Spleen (tissue), 11 donors: ENCODE measurements around the gene CALN1. TPM values are rescaled to one million over a fixed set of nuclear protein-coding genes. Genes with fewer than 3 reads are reported as not detected.

Experiments
- DNase-seq: peaks from one replicate; pipeline ENCODE4 v3.0.0-alpha.2; 2020
- H3K27ac ChIP-seq, 8 donors: fragments of 200-600 bp; sonication (generic) in 7 of 8; 1 replicate in 4 of 8; 2 replicates in 4 of 8; pipeline versions ENCODE4 v1.5.0 to v1.8.0; 2016 to 2021; ENCODE audit warnings: inconsistent platforms in 4 of 8, mild to moderate bottlenecking in 4 of 8, moderate library complexity in 1 of 8
- H3K27me3 ChIP-seq, 7 donors: fragments of 200-600 bp; sonication (generic) in 6 of 7; replicated peaks in 1 of 7; 1 replicate in 4 of 7; 2 replicates in 3 of 7; pipeline versions ENCODE4 v1.5.0 to v1.8.0; 2016 to 2021; ENCODE audit warnings: inconsistent platforms in 3 of 7, mild to moderate bottlenecking in 1 of 7
- H3K36me3 ChIP-seq, 6 donors: fragments of 200-600 bp; sonication (generic) in 5 of 6; 1 replicate in 4 of 6; 2 replicates in 2 of 6; pipeline versions ENCODE4 v1.5.0 to v1.8.0; 2016 to 2021; ENCODE audit warnings: inconsistent platforms in 2 of 6
- H3K4me1 ChIP-seq, 6 donors: fragments of 200-600 bp; sonication (generic) in 5 of 6; 1 replicate in 3 of 6; 2 replicates in 3 of 6; pipeline versions ENCODE4 v1.5.0 to v1.8.0; 2016 to 2021; ENCODE audit warnings: inconsistent platforms in 3 of 6
- H3K4me3 ChIP-seq, 8 donors: fragments of 200-600 bp; sonication (generic) in 7 of 8; 1 replicate in 4 of 8; 2 replicates in 4 of 8; pipeline versions ENCODE4 v1.5.0 to v1.8.0; 2016 to 2021; ENCODE audit warnings: inconsistent platforms in 4 of 8, mild to moderate bottlenecking in 4 of 8, moderate library complexity in 2 of 8
- H3K9me3 ChIP-seq, 8 donors: fragments of 200-600 bp; sonication (generic) in 7 of 8; 1 replicate in 4 of 8; 2 replicates in 4 of 8; pipeline versions ENCODE4 v1.5.0 to v1.8.0; 2016 to 2021; ENCODE audit warnings: inconsistent platforms in 4 of 8
- CTCF ChIP-seq, 11 experiments: fragments of 200-600 bp in 7 of 11; fragments of 450-650 bp in 4 of 11; sonication (generic) in 4 of 11; IDR thresholded peaks in 8 of 11; conservative IDR thresholded peaks in 3 of 11; 1 replicate in 7 of 11; 2 replicates in 4 of 11; pipeline versions ENCODE4 v1.4.0 to v1.8.0; 2016 to 2021; ENCODE audit warnings: antibody characterized with exemption in 11 of 11, inconsistent platforms in 4 of 11, mild to moderate bottlenecking in 1 of 11
- POLR2A ChIP-seq, 3 donors: fragments of 450-650 bp; IDR thresholded peaks; one replicate each; pipeline ENCODE4 v1.5.1; 2017; ENCODE audit warnings: antibody characterized with exemption in 3 of 3, mild to moderate bottlenecking in 1 of 3
- POLR2AphosphoS5 ChIP-seq, 3 donors: sonication (generic); formaldehyde crosslinking; IDR thresholded peaks; one replicate each; pipeline ENCODE4 v1.5.1; 2017; ENCODE audit warnings: antibody characterized with exemption in 3 of 3
- WGBS, 5 donors: extraction: QIAGEN DNeasy Blood & Tissue Kit in 3 of 5; methylation state at CpG; one replicate each; pipeline versions ENCODE4 v1.1.5 to v1.1.7; 2013 to 2018; 5-methylcytosine and 5-hydroxymethylcytosine counted together
- intact Hi-C: fragments of 100-400 bp; cut with DNase I; formaldehyde crosslinking; loops from one replicate; pipeline ENCODE4 v1.15.0; 2023; ENCODE audit warnings: low total_unique reads
- polyA plus RNA-seq, 3 donors: library from polyadenylated mRNA; stranded (reverse); fragments of 200-250 nt; gene quantifications; one replicate each; pipeline ENCODE4 v1.2.1, GENCODE V29; 2013
- total RNA-seq, 7 donors: library from RNA; depleted of rRNA in 3 of 7; stranded (reverse); fragments of >200 nt in 3 of 7; fragmentation: NEBNext Ultra II Directional in 4 of 7; extraction: Animal tissue kit (Norgen Biotek cat#: 25700) in 4 of 7; gene quantifications; one replicate each; pipeline versions ENCODE4 v1.1.0 to v1.2.1, GENCODE V29; 2016 to 2021
- donor health status: healthy with polysubstance abuse.
- donor health status: DM: no; HTN: no; CAD: no; lungs with moderate emphysema.
- donor health status: DM: no; HTN: no; CAD: no.
- donor health status: Bipolar disorder and iron deficiency.
- donor health status: healthy.
- donor health status: DM: no; HTN: no; CAD: no.
- donor health status: DM: yes; HTN: yes; CAD: no.

Gene CALN1
- total and polyA plus RNA-seq, 10 donors: under 0.01 to 0.19 (median 0.03) TPM; not detected in 7

GRCh38 chr7:72446131-72446530 is 34.0 kb upstream of the CALN1 start:
- no peaks in the 10 kb centered on the region for H3K36me3 ChIP-seq
- no peak overlapping the region for H3K27ac ChIP-seq
- H3K4me1 ChIP-seq: no peaks in the 10 kb centered on the region
- TF ChIP-seq POLR2AphosphoS5 (IDR thresholded peaks at IDR 0.05): no peak
- H3K9me3 ChIP-seq: no peaks in the 10 kb centered on the region
- H3K4me3 ChIP-seq: no peak overlapping the region
- 65 to 84% (median 75%) methylated on average over 7 of the region's 7 CpGs for WGBS, 5 donors
- no peak for DNase-seq
- intact Hi-C loops: no loop called here
- H3K27me3 ChIP-seq: peaks cover 0 to 45% (median 0%) of the 10 kb centered on the region in 7 donors

- DNase-seq: peak; percentile 0
- Histone ChIP-seq H3K4me1 (no peaks in the 10 kb centered on the region), H3K9me3 (no peaks in the 10 kb centered on the region), H3K4me3 (no peak overlapping the region), H3K36me3 (no peaks in the 10 kb centered on the region), H3K27me3 (peaks cover 0 to 45% (median 0%) of the 10 kb centered on the region in 7 donors), H3K27ac (no peak overlapping the region)
- TF ChIP-seq POLR2AphosphoS5 (IDR thresholded peaks at IDR 0.05): no peak
- TF ChIP-seq CTCF (IDR thresholded peaks at IDR 0.05 in 8 of 11, conservative IDR thresholded peaks at IDR 0.05 in 3 of 11): no peak
- no peak for TF ChIP-seq POLR2A (IDR thresholded peaks at IDR 0.05)
- intact Hi-C loops: no loop called here
- WGBS, 5 donors: 70 to 86% (median 85%) methylated on average over 10 of the region's 10 CpGs
These were observed 33.4 kb upstream of the CALN1 start for GRCh38 chr7:72445580-72445979.

- intact Hi-C loops: no loop called here
- Histone ChIP-seq H3K27ac (no peak overlapping the region), H3K4me3 (no peak overlapping the region), H3K36me3 (no peaks in the 10 kb centered on the region), H3K4me1 (no peaks in the 10 kb centered on the region), H3K9me3 (no peaks in the 10 kb centered on the region), H3K27me3 (peaks cover 0 to 45% (median 0%) of the 10 kb centered on the region in 7 donors)
- no peak for DNase-seq
- TF ChIP-seq POLR2A (IDR thresholded peaks at IDR 0.05) (no peak), POLR2AphosphoS5 (IDR thresholded peaks at IDR 0.05) (no peak), CTCF (IDR thresholded peaks at IDR 0.05 in 8 of 11, conservative IDR thresholded peaks at IDR 0.05 in 3 of 11) (no peak)
- WGBS, 5 donors: 74 to 85% (median 75%) methylated on average over 6 of the region's 6 CpGs
These were observed 32.9 kb upstream of the CALN1 start for GRCh38 chr7:72445075-72445474.

- DNase-seq: no peak
- no peak for TF ChIP-seq CTCF (IDR thresholded peaks at IDR 0.05 in 8 of 11, conservative IDR thresholded peaks at IDR 0.05 in 3 of 11)
- TF ChIP-seq POLR2AphosphoS5 (IDR thresholded peaks at IDR 0.05): no peak
- no peak for TF ChIP-seq POLR2A (IDR thresholded peaks at IDR 0.05)
- no peaks in the 10 kb centered on the region for H3K9me3 ChIP-seq
- H3K27me3 ChIP-seq: peaks cover 0 to 45% (median 0%) of the 10 kb centered on the region in 7 donors
- no peaks in the 10 kb centered on the region for H3K4me1 ChIP-seq
- intact Hi-C loops: no loop called here
- H3K36me3 ChIP-seq: no peaks in the 10 kb centered on the region
- H3K27ac ChIP-seq: no peak overlapping the region
- 22 to 49% (median 29%) methylated on average over 8 of the region's 8 CpGs for WGBS, 5 donors
- H3K4me3 ChIP-seq: no peak overlapping the region
These were observed 32.1 kb upstream of the CALN1 start for GRCh38 chr7:72444026-72444776.
